HG02678 (cell line): ENCODE measurements around the gene SOX15.
A peak's percentile ranks its signal among the peaks of the same experiment; 100 is the strongest.
"Not testable (repeated sequence)": the region's sequence is repeated elsewhere in the genome, so short reads cannot be mapped to it uniquely, and the experiment has no call there.

ENCODE experiments used
- ATAC-seq: cut with Tn5 transposase; IDR thresholded peaks from one replicate; pipeline ENCODE4 v1.9.1; 2021; ENCODE audit warnings: mild to moderate bottlenecking, moderate library complexity; ENCODE audit not compliant: unreplicated experiment

Gene SOX15

DNA sequence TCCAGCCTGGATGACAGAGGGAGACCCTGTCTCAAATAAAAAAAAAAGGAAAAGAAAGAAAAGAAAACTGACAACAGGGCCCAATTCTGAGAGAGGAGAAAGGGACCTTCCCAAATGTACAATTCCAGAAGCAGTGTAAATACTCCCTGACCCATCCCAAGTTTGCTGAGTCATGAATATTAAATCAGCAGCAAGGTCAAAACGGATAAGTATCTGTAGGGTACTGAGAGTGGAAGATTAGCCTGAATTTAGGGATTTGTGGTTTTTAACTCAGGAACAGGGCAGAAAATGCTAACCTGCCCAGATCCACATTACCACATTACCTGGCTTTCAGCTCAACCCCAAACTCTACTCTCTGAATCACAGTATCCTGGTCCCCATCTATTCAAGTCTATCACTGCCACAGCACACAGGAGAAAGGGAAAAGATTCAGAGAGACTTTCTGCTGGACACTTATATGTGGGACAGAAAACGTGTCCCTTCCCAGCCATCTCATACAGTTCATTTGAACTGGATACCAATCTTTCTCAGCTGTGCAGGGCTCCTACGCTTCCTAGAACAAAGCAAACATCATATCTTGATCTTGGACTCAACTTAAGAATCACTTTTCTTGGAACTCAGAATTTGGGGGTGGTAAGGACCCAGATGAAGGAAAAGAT, 21.9 kb upstream of the SOX15 start:
- ATAC-seq = no peak

DNA sequence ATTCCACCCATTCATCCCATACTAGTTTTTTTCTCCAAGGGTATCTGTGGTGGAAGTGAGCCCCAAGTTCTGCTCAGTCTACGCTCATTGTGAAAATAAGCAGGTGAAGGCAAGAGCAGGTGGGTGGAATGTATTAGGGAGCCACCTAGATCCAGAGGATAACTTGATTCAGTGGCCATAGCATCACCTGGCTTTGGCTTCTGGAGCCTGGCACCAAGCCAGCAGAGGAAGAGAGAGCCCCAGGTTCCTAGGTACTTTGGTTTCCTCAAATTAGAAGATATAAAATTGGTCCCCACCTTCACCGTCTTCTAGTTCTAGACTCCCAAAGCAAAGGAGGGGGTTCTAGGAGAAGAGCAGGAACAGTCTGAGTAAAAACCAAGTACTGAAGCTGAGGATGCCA, 20.7 kb upstream of the SOX15 start:
- ATAC-seq = no peak

DNA sequence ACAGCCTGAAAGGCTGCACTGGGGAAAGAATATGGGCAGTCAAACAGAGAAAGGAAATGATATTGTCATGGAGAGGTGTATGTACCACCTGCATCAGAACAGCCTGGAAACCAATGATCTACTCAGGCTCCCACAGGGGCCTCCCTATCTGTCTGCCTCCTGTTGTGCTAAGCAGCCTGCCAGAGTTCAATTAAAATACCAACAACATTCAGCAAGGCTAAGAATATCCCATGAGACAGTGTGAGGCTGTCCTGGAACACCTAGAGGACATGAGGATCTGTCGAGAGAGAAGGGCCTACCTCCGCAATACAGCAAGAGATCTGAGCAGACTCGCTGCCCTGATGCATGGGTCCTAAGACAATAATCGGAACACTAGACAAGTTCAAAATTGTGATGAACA, 16.4 kb upstream of the SOX15 start:
- ATAC-seq = no peak

DNA sequence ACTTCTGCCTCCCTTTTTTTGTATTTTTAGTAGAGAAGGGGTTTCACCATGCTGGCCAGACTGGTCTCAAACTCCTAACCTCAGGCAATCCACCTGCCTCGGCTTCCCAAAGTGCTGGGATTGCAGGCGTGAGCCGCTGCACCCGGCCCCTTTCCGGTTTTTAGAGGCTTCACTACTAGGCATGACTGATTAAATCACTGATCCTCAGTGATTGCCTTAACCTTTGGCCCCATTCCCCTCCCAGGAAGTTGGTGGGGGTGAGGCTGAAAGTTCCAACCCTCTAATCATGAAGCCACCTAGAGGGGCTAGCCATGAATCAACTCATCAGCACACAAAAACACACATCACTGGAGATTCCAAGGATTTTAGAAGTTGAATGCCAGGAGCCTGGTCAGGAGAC, 7.7 kb upstream of the SOX15 start:
- not testable (repeated sequence) for ATAC-seq

DNA sequence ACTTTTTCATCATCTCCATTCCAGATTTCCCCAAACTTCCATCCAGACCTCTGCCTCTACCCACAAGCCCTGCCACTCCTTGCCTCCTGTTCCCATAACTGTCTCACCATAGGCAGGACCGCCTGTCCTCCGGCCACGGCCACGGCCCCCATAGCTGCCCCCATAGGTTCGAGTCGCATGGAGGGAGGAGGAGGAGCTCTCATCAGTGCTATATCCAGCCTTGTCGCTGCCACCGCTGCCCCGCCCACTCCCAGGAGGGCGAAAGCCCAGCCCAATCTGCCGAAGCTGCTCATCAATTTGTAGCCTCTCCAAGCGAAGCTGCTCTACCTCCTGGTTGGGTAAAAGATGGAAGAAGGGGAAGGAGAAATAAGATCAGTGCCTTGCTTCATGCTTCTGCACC, 3.4 kb upstream of the SOX15 start:
- no peak for ATAC-seq

DNA sequence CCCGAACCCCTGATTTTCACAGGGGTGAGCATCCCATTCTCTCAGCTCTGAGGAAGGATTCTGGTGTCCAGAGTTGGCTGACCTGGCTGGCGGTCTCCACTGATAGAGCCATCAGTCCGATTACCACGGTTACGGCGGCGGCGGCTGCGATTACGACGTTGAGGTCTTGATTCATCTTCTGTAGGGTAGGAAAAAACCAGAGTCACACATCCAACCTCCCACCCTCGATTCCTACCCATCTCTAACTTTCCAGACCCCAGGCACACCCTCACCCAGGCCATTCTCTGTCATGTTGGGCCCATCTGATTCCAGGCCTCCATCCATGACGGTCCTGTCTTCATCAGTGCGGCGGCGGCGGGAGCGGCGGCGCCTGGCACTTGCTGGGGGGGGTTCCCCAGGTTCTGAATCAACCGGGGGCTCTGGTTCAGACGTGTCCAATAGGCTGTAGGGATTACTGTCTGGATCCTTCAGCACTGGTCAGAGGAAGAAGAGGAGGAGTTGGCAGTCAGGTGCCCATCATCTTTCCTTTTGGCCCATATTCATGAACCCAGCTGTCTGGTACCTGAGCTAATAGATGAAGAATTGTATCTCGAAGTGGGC, 2.6 kb upstream of the SOX15 start:
- no peak for ATAC-seq

DNA sequence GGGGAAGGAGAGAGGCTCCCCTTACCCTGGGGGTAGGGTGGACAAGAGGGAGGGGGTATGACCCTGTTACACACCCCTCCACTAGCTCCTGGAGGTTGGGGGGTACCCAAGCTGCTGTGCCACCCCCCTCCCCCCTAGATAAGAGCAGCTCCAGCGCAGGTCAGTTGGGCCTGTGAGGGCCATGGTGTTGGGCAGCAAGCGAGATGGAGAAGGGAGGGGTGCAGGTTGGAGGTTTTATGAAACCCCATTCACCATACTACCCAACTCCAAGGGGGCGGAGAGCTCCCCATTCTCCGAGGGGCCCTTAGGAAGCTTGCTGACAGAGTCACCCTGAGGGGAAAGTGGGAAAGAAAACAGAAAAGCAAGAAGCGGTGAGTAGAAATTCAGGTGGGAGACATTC, 1.7 kb upstream of the SOX15 start:
- ATAC-seq = no peak

DNA sequence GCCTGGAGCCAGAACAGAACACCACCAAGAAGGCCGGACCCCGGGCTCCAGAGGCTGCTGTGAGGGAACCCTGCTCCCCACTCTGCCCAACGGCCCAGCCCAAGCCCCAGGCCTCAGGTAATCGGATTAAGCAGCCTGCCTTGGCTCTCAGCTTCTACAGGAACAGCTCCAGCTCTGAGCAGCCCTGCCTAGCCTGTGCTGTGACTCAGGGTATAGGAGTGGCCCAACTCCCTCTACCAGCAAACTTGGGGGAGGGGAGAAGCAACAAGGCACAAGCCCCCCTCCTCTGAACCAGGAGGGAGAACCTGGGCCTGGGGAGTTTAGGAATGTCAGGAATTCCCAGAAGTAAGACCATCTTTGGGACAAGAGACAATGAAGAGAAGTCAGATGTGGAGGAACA, 849 bp upstream of the SOX15 start:
- ATAC-seq = no peak

DNA sequence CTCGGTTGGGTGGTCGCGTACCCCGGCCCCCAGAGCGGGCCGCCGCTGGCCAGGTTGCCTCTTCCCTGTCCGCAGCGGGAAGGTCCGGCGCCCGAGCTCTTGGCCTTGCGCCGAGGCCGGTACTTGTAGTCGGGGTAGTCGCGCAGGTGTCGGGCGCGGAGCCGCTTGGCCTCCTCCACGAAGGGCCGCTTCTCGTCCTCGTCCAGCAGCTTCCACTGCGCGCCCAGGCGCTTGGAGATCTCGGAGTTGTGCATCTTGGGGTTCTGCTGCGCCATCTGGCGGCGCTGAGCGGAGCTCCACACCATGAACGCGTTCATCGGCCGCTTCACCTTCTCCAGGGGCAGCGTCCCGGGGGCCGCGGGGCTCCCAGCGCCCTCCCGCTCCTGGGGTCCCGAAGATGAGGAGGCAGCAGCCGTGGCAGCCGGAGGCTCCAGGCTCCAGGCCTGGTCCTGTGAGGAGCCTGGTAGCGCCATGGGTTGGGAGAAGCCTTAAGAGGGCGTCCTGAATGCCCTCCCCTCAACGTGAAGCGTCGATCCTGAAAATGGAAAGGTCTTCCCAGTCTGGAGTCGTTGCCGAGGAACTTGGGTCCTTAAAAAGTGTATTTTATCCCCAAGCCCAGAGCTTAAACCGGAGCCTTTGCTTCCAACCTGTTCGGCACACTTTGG, 558 bp downstream of the SOX15 start:
- ATAC-seq = no peak

DNA sequence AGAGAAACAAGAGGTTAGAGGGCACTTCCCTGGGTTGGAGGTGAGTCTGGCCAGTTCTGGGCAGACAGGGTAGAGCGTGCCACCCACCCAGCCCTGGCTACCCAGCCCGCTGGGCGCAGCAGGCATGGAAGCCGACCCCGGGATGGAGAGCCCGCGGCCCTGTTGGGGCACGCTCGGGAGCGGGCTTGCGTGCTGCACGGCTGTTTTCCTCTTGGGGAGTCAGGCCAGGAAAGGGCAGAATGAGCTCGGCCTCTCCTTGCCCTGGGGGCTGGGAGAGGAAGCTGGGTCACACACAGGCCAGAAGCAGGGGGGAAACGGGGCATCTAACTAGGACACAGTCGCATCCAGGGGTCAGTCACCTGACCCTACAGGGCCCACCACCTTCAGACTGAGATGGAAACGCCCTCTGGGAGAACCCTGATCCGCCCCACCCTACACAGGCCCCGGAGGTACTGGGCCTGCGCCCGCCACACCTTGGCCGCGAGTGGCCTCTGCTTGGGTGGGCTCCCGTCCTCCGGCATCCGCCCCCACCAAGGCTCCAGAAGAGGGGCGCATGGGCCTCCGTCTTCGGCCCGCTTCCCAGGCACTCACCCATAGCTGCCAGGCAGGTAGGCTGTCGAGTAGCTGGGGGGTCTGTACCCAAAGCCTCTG, 1.2 kb downstream of the SOX15 start:
- no peak for ATAC-seq

DNA sequence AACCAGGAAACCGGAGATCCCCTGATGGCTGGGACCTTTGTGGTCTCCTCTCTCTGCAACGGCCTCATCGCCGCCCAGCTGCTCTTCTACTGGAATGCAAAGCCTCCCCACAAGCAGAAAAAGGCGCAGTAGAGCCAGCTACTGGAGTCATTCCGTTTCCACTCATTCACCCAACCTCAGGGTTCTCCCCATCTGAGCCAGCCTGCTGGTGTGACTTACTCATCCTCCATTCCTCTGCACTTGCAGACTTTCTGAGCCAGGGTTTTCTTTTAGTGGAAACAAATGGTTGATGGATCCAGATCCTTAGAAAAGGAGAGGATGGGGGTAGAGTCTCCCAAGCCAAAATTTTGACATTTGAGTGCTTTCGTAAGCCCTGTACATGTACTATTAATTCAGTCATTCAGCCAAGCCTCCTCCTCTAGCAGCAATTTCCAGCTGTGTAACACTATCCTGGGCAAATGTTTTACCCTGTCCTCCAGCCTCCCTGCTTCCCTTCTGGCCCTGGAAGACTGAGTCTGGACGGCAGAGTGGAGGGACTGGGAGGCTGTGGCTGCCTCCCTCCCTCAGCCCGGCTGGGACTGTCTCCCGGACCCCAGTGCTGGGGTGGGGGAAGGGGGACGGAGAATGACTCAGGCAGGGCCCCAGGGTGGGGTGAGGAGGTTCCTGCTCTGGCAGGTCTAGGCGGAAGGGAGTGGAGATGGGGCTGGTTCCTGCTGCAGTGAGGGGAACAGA, 2.3 kb downstream of the SOX15 start:
- ATAC-seq = no peak

DNA sequence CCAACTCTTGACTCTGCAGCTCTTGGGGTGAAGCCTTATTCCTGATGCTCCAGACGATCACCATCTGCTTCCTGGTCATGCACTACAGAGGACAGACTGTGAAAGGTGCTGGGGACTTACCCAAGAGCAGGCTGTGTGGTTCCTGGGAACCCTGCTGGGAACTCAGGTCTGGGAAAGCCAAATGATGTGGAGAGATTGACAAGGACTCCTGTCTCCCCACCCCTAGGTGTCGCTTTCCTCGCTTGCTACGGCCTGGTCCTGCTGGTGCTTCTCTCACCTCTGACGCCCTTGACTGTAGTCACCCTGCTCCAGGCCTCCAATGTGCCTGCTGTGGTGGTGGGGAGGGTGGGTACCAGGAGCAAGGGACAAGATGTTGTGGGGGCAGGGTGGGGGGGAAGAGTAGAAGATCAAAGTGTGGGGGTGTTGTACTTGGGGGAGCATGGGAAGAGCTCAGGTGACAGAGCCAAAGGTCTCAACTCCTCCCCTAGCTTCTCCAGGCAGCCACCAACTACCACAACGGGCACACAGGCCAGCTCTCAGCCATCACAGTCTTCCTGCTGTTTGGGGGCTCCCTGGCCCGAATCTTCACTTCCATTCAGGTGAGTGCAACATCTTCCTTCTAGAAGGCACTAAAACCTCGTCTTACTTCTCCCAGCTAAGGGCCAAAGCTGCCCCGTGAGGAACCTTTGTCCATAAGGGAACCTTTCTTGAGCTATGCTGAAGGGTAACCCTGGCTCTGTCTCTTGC, 3.0 kb downstream of the SOX15 start:
- no peak for ATAC-seq

DNA sequence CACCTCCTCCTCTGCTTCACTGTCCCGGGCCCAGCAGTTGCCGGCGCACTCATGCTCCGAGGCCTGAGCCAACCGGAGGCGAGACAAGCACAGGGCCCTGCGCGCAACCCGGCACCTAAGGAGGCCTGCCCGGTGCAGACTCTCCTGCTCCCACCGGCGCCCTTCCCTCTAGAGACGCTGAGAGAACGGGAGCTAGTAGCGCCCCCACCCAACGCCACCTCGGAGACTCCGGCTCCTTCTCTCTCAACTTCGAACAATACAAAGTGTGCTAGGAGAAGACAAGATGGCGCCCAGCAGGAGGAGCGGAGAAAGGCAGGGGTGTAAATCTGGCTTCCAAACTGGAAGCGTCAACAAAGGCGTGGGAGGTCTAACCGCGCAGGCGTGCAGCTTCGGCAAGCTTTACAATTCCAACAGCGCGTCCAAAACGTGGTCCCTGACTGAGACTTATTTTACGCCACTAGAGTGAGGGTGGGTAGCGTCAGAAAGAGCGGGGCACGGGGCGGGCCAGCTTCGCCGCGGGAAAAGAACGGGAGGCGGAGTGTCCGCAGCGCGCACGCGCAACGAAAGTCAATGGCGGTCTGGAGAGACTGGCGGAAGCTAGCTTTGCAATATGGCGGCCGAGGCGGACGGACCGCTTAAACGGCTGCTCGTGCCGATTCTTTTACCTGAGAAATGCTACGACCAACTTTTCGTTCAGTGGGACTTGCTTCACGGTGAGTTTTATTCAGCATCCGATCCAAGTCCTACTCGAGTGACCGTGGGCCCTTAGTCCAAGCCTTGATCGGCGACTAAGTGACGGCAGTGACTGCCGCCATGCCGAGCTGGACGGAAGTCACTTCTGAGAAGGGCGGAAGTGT, 6.4 kb downstream of the SOX15 start, which contains the start of gene MPDU1:
TSS of gene MPDU1 (plus strand) at position 600 of the 857 bp plus-strand sequence. CDS start at position 611, 11 bp downstream.
- peak; percentile 77 for ATAC-seq

DNA sequence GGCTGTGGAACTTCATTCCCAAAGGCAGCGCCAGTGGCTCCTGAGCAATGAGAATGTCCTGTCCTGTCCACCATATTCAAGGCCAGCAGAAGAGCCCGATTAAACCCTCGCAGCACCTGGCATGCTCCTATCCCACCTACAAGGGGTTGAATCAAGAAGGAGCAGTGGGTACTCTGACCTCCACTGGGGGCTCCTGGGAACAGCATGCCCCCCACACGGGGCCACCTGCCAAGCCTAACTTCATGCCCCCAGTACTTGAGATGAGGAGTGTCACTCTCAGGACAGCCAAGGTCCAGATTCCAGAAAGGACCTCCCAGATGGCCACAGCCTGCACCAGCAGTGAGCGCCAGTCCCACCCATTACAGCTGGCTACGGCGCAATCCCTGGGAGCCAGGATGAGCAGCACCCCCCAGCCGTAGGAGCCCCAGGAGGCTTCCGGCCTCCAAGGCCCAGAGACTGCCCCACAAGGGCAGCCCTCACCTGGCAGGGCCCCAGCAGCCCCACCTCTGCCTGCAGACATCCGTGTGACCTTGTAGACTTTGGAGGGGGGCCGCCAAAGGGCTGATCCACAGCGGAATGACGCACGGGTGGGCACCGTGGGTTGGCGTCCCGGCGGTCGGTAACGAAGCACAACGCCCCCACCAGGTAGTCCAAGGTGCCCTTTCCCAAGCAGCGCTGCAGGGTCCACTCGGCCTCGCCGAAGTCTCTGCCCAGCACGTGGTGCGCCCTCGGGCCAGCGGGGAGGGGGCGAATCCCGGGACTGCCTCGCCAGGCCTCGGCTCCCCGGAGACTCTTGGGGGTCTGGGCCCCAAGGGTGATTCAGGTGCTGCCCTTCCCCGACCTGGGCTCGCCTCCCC, 7.3 kb downstream of the SOX15 start:
- no peak for ATAC-seq

DNA sequence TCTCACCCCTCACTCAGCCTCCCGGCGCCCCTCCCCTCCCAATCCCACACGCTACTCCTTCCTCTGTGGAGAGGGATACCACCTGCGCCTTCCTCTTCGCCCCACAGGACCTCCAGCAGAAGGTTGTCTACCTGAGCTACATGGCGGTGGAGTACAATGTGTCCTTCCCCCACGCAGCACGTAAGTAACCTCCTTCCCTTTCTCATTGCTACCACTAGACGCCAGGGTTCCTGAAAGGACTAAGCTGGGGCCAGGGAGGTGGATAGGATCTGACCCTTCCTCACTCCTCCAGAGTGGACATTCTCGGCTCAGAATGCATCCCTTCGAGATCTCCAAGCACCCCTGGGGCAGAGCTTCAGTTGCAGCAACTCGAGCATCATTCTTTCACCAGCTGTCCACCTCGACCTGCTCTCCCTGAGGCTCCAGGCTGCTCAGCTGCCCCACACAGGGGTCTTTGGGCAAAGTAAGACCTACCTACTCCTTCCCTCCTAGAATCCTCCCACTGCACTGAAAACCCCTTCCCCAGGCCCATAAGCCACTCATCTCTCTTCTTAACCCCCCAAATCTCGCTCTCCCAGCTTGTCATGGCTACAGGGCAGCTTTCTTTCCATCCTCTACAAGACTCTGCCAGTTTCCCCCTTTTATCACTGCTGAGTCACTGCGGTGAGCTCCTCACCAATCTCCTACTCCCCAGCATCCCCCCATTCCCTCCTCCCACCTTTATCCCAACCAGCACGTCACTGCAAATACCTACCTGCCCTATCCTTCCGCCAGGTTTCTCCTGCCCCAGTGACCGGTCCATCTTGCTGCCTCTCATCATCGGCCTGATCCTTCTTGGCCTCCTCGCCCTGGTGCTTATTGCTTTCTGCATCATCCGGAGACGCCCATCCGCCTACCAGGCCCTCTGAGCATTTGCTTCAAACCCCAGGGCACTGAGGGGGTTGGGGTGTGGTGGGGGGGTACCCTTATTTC, 9.0 kb downstream of the SOX15 start:
- no peak for ATAC-seq

DNA sequence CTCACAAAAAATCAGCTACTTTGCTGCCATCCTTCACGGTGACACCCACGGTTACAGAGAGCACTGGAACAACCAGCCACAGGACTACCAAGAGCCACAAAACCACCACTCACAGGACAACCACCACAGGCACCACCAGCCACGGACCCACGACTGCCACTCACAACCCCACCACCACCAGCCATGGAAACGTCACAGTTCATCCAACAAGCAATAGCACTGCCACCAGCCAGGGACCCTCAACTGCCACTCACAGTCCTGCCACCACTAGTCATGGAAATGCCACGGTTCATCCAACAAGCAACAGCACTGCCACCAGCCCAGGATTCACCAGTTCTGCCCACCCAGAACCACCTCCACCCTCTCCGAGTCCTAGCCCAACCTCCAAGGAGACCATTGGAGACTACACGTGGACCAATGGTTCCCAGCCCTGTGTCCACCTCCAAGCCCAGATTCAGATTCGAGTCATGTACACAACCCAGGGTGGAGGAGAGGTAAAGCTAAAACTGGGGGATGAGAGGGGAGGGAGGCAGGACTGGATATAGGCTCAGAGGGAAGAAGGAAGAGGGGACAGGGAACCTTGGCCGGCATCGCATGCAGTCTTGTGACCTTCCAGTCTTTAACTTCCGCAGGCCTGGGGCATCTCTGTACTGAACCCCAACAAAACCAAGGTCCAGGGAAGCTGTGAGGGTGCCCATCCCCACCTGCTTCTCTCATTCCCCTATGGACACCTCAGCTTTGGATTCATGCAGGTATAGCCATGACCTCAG, 9.9 kb downstream of the SOX15 start:
- no peak for ATAC-seq
